ENCODE results near the gene TBC1D22A. TPM values are rescaled to one million over a fixed set of nuclear protein-coding genes. Genes with fewer than 3 reads are reported as not detected.

TBC1D22A gene
- total RNA-seq, 6 experiments from 2014 or later, result 20.4 to 24.1 (median 22.2) TPM

- Mint-ChIP-seq H3K27ac (no peak overlapping the region), H3K4me3 (no peak overlapping the region), H3K27me3 (ENCODE audit: insufficient read depth) (peaks cover 5% of the 10 kb centered on the region), H3K4me1 (ENCODE audit: low read depth) (no peaks in the 10 kb centered on the region), H3K36me3 (ENCODE audit: low read depth) (peaks cover 29% of the 10 kb centered on the region), H3K9me3 (peaks cover 4% of the 10 kb centered on the region; the same call in 1 of the 2 replicates)
- no peak for DNase-seq
- no peak for TF ChIP-seq CTCF (IDR thresholded peaks at IDR 0.05)
Observed at GRCh38 chr22:46922037-46922436, 159.6 kb downstream of the TBC1D22A start.

- no peaks in the 10 kb centered on the region for H3K4me1 Mint-ChIP-seq (ENCODE audit: low read depth)
- peaks cover 4% of the 10 kb centered on the region; the same call in 1 of the 2 replicates for H3K9me3 Mint-ChIP-seq
- H3K27me3 Mint-ChIP-seq (ENCODE audit: insufficient read depth), result no peaks in the 10 kb centered on the region; the same call in 1 of the 2 replicates
- no peak overlapping the region for H3K4me3 Mint-ChIP-seq
- H3K27ac Mint-ChIP-seq, result no peak overlapping the region
- DNase-seq, result no peak
- H3K36me3 Mint-ChIP-seq (ENCODE audit: low read depth), result peaks cover 29% of the 10 kb centered on the region
- TF ChIP-seq CTCF (IDR thresholded peaks at IDR 0.05), result no peak
Observed at GRCh38 chr22:46923394-46923793, 160.9 kb downstream of the TBC1D22A start.

- no peak for TF ChIP-seq CTCF (IDR thresholded peaks at IDR 0.05)
- H3K9me3 Mint-ChIP-seq, result peaks cover 4% of the 10 kb centered on the region; the same call in 1 of the 2 replicates
- H3K36me3 Mint-ChIP-seq (ENCODE audit: low read depth), result peaks cover 21% of the 10 kb centered on the region
- no peaks in the 10 kb centered on the region for H3K27me3 Mint-ChIP-seq (ENCODE audit: insufficient read depth)
- no peak overlapping the region for H3K27ac Mint-ChIP-seq
- no peak for DNase-seq
- no peaks in the 10 kb centered on the region for H3K4me1 Mint-ChIP-seq (ENCODE audit: low read depth)
- H3K4me3 Mint-ChIP-seq, result no peak overlapping the region
Observed at GRCh38 chr22:46925818-46926217, 163.4 kb downstream of the TBC1D22A start.

- Mint-ChIP-seq H3K27me3 (ENCODE audit: insufficient read depth) (no peaks in the 10 kb centered on the region), H3K36me3 (ENCODE audit: low read depth) (peaks cover 19% of the 10 kb centered on the region), H3K4me1 (ENCODE audit: low read depth) (peaks cover 13% of the 10 kb centered on the region), H3K27ac (no peak overlapping the region), H3K4me3 (no peak overlapping the region), H3K9me3 (no peaks in the 10 kb centered on the region)
- no peak for DNase-seq
- no peak for TF ChIP-seq CTCF (IDR thresholded peaks at IDR 0.05)
Observed at GRCh38 chr22:46929046-46929709, 166.7 kb downstream of the TBC1D22A start.

GRCh38 chr22:46929710-46930204 is 167.3 kb downstream of the TBC1D22A start:
- H3K4me3 Mint-ChIP-seq, result no peak overlapping the region
- no peak for DNase-seq
- peaks cover 19% of the 10 kb centered on the region for H3K4me1 Mint-ChIP-seq (ENCODE audit: low read depth)
- TF ChIP-seq CTCF (IDR thresholded peaks at IDR 0.05), result no peak
- H3K36me3 Mint-ChIP-seq (ENCODE audit: low read depth), result peaks cover 19% of the 10 kb centered on the region
- no peak overlapping the region for H3K27ac Mint-ChIP-seq
- H3K9me3 Mint-ChIP-seq, result no peaks in the 10 kb centered on the region
- no peaks in the 10 kb centered on the region for H3K27me3 Mint-ChIP-seq (ENCODE audit: insufficient read depth)

All from HFFc6 (cell line).